C4-2B (cell line): Measurements from ENCODE around the gene PNMA8A.

Experiments used
- H3K27ac ChIP-seq: fragments of 450-650 bp; 2 replicates; pipeline ENCODE4 v1.5.1; 2017
- ZFX ChIP-seq: fragments of 450-650 bp; IDR thresholded peaks from 2 replicates; pipeline ENCODE4 v1.6.1; 2017
- TF ChIP-seq, protein P1 (sequence below): fragments of 450-650 bp; conservative IDR thresholded peaks from 2 replicates; pipeline ENCODE4 v1.5.1; 2017; ENCODE audit warnings: mild to moderate bottlenecking

PNMA8A gene

DNA sequence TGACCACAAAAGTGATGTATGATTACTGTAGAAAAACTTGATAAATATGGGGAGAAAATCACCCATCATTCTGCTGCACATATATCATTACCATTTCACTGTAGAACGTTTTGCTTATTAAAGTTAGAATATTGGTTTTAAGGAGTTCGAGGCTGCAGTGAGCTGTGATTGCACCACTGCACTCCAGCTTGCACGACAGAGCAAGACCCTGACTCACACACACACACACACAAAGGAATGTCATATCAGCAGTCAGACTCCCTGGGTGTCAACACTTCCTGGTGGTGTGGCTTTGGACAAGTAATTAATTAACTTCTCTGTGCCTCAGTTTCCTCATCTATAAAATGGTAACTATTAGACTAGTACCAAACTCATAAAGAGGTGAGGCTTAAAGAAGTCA lies 11.3 kb upstream of the PNMA8A start:
- H3K27ac ChIP-seq: no peak overlapping the region
- no peak for TF ChIP-seq ZFX
- TF ChIP-seq, protein P1, sequence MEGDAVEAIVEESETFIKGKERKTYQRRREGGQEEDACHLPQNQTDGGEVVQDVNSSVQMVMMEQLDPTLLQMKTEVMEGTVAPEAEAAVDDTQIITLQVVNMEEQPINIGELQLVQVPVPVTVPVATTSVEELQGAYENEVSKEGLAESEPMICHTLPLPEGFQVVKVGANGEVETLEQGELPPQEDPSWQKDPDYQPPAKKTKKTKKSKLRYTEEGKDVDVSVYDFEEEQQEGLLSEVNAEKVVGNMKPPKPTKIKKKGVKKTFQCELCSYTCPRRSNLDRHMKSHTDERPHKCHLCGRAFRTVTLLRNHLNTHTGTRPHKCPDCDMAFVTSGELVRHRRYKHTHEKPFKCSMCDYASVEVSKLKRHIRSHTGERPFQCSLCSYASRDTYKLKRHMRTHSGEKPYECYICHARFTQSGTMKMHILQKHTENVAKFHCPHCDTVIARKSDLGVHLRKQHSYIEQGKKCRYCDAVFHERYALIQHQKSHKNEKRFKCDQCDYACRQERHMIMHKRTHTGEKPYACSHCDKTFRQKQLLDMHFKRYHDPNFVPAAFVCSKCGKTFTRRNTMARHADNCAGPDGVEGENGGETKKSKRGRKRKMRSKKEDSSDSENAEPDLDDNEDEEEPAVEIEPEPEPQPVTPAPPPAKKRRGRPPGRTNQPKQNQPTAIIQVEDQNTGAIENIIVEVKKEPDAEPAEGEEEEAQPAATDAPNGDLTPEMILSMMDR: no peak

DNA sequence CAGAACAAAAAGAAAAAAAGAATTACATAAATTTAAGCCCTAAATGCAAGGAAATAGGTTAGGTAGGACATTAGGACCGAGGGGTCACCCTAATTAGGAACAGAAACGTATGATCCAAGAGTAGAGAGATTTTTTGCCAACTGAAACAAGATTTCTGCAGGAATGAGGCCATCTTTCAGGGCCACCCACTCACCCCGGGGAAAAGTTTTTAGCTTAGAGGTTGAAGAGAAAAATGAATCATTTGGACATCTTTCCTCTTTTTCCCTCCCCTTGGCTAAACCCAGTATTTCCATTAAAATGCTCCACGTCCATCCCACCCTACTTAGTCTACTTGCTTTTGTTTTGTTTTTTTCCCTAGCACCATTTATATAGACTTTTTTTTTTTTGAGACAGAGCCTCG lies 10.6 kb upstream of the PNMA8A start:
- no peak overlapping the region for H3K27ac ChIP-seq
- TF ChIP-seq, protein P1: no peak
- TF ChIP-seq ZFX: no peak

DNA sequence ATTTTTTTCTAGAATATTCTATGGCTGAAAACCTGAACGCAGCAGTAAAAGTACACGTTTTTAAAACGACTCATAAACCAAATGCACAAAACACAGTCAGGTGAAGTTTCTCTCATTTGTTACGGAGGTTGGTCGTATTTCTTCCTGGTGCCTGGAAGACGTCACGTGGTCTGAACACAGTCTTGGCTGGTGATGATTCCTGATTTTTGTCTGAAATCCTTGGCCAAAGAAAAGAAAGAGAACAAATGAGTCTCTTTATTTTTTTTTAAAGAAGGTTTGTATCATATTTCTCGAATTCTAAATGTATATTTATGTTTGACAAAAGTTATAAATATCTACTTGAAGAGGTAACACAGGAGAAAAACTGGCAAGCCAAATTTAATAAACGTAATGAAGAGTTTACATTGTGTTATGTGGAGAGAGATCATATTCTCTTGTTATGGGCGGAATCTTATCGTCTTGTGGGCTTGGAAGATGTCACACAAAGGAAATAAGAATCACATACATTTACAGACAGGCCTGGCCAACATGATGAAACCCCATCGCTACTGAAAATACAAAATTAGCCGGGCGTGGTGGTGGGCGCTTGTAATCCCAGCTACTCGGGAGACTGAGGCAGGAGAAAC lies 10.0 kb upstream of the PNMA8A start:
- no peak for TF ChIP-seq ZFX
- TF ChIP-seq, protein P1: no peak
- no peak overlapping the region for H3K27ac ChIP-seq

DNA sequence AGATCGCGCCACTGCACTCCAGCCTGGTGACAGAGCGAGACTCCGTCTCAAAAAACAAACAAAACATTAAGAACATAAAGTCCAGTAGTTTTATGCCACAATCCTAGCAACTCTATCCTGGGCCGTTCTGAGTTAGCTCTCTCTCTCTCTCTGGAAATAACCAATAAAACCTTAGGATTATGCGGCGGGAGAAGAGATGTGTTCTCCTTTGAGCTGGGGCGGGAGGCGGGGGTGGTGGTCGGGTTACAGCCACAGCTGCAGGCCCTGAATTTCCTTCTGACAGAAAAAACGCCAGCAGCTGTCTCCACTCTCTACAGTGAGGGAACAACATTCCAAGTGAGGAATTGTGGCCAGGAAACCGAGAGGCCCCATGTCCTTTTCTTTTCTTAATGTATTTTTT lies 9.1 kb upstream of the PNMA8A start:
- H3K27ac ChIP-seq: no peak overlapping the region
- no peak for TF ChIP-seq ZFX
- TF ChIP-seq, protein P1: no peak

DNA sequence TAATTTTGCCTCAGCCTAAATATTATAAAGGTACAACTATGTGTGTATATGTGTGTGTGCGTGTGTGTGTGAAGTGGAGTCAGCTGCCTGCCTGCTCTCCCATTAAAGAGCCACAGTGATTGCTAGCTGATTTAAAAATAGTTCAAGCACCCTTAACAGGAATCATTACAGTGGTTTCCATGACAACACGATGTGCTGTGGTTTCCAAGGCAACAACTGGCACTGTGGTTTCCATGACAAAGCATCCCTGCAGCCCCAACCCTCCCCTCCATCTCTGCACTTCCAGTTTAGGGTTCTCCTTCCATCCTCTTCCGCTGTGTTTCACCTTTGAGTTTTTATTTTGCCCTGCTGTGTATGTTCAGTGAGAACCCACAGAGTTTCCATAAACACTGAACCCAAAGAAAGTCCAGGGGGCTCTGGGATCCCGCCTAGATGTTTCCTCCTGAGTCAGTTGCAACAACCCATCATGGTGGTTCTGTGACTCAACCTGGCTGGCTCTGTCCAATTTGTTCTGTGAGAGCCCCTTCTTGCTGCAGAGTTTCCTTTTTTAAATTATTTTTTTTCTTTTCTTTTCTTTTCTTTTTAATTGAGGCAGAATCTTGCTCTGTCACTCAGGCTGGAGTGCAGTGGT lies 7.1 kb upstream of the PNMA8A start:
- H3K27ac ChIP-seq: no peak overlapping the region

DNA sequence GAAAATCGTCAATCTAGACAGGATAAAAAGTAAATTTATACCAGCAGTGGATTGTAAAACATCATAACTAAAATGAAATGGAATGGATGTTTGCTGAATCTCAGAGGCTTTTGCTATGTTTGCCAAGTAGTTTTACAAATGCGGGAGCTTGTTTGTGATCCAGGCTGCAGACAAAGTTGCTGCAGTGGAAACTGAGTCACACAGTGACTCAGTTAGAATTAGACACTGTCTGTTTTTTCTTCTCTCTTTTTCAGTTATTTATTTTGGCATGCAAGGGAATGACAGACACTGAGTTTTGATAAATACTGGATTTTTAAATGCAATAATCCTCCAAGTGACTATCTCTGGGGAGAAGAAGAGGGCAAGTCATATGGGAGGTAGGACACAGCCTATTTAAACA lies 4.6 kb upstream of the PNMA8A start:
- no peak overlapping the region for H3K27ac ChIP-seq
- TF ChIP-seq, protein P1: no peak
- no peak for TF ChIP-seq ZFX

More for the DNA sequence above, 7.1 kb upstream of the PNMA8A start:
- TF ChIP-seq, protein P1: no peak
- TF ChIP-seq ZFX: no peak

DNA sequence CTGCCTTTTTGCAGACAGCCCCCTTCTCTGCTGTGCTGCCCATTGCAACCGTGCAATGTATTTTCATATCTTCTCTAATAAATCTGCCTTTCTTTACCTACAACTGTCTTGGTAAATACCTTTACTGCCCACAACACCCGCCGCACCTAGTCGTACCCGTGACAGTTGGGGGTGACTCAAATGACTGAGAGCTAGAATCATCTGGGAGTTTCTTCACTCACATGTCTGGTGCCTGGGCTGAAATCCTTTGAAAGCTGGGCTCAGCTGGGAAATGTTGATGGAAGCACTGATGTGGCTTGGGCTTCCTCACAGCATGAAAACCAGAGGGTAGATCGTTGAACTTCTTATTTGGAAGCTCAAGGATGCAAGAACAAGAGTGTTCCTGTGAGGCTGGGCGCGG lies 2.8 kb upstream of the PNMA8A start:
- TF ChIP-seq, protein P1: no peak
- no peak for TF ChIP-seq ZFX
- H3K27ac ChIP-seq: no peak overlapping the region
